Fibroblast of mammary gland (primary cell): ENCODE results near the gene LIM2.

ENCODE experiments used
- DNase-seq: peaks from one replicate; pipeline ENCODE4 v3.0.0-alpha.2; 2010; ENCODE audit warnings: low read depth
- H3K4me3 ChIP-seq: 2 replicates; pipeline ENCODE4 v1.5.1; 2011; ENCODE audit warnings: low read depth, mild to moderate bottlenecking, low read length, moderate library complexity; ENCODE audit not compliant: control insufficient read depth
- TF ChIP-seq, protein P1 (sequence below): conservative IDR thresholded peaks from 2 replicates; pipeline ENCODE4 v1.5.1; 2011; ENCODE audit warnings: low read depth, low read length, inconsistent platforms; ENCODE audit not compliant: control insufficient read depth, insufficient read depth

LIM2 gene

DNA sequence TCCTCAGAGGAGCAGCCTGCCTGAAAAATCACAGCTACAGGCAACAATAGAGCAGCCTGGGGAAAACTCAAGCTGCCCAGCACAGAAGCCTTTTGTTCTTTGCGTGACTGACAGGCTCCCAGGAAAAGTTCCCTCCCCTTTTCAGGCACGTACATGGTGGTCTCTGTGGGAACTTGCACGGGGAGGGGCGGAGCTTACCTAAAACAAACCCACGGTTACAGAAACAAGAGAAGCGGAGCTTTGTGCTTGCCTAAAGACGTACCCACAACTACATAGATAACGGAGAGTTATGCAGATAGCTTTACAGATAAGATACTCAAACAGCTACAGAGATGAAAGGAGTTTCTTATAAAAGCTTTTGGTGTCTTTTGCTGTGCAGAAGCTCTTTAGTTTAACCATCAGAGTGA lies 33.0 kb downstream of the LIM2 start:
- no peak for DNase-seq
- no peak overlapping the region for H3K4me3 ChIP-seq
- TF ChIP-seq, protein P1, sequence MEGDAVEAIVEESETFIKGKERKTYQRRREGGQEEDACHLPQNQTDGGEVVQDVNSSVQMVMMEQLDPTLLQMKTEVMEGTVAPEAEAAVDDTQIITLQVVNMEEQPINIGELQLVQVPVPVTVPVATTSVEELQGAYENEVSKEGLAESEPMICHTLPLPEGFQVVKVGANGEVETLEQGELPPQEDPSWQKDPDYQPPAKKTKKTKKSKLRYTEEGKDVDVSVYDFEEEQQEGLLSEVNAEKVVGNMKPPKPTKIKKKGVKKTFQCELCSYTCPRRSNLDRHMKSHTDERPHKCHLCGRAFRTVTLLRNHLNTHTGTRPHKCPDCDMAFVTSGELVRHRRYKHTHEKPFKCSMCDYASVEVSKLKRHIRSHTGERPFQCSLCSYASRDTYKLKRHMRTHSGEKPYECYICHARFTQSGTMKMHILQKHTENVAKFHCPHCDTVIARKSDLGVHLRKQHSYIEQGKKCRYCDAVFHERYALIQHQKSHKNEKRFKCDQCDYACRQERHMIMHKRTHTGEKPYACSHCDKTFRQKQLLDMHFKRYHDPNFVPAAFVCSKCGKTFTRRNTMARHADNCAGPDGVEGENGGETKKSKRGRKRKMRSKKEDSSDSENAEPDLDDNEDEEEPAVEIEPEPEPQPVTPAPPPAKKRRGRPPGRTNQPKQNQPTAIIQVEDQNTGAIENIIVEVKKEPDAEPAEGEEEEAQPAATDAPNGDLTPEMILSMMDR: no peak

DNA sequence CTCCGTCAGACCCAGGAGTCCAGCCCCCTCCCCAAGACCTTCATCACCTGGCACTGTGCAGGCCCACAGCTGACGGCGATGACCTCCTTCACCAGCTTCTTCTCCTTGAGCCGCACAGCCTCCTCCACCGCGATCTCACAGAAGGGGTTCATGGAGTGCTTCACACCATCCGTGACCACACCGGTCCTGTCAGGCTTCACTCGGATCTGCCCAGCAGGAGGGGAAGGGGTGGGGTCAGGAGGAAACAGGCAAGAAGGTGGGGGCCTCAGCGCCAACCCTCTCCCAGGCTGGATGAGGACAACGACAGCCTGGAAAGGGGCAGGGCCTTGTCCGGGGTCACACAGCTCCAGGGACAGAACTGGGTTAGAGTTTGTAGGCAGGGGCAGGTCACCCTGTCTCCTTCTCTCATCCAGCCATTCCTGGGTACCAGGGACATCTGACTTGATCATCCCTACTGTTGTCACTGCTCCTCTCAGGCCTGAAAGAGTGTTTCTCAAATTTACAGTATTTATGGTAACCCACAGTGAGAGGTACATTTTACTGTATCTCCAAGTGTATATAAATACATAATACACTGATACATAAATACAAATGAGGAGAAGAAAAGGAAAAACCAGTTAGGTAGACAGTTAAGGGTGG lies 33.6 kb downstream of the LIM2 start:
- DNase-seq: no peak
- H3K4me3 ChIP-seq: no peak overlapping the region
- TF ChIP-seq, protein P1: no peak

DNA sequence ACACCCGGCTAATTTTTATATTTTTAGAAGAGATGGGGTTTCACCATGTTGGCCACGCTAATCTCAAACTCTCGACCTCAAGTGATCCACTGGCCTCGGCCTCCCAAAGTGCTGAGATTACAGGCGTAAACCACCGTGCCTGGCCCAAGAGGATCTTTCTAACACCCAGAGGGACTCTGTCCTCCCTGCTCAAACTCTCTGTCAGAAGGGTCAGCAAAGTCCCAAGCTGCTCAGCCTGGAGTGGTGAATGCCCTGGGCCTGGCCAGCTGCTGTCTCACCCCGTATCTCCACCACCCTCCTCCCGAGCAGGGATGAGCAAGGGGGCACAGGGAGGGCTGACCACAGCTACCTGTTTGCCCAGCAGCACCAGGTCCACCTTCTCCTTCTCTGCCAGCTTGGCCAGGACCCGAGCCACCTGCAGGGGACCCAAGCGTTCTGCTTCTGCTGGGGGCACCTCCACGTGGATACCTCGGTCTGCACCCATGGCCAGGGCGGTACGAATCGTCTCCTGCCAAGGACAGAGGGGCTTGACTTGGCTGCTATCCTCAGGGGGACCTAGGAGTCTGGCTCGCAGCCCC lies 34.9 kb downstream of the LIM2 start:
- TF ChIP-seq, protein P1: no peak
- H3K4me3 ChIP-seq: no peak overlapping the region
- DNase-seq: no peak

DNA sequence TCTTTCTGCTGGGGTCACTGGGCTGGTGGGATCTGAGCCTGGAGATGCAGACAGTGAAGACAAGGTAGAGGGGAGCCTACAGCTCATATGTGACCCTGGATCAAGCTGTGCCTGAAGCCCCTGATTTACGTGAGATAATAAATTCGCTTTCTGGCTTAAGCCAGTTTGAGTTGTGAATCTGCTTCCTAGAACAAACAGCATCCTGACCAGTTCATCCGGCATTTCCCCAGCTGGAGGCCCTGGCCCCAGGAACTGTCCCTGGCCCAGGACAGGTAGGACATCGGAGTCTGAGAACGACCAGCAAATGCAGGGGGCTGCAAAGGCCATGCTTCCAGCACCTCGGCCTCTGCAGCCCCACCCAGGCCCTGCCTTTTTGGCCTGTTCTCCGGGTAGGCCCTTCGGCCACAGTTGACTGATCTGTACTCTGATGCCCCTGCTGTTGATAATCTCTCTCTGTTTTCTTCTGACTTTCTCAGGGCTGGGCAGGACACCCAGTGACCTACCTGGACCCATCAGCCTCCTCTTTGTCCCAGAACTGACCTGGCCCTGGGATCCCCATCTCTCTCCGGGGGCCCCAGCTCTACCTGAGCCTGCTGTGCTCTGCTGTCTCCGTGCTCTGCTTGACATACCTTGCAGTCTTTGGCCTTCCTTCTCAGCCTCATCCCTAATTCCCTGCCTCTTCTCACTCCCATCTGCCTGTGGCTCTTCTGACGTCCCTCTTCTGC lies 36.3 kb downstream of the LIM2 start:
- DNase-seq: no peak
- TF ChIP-seq, protein P1: no peak

DNA sequence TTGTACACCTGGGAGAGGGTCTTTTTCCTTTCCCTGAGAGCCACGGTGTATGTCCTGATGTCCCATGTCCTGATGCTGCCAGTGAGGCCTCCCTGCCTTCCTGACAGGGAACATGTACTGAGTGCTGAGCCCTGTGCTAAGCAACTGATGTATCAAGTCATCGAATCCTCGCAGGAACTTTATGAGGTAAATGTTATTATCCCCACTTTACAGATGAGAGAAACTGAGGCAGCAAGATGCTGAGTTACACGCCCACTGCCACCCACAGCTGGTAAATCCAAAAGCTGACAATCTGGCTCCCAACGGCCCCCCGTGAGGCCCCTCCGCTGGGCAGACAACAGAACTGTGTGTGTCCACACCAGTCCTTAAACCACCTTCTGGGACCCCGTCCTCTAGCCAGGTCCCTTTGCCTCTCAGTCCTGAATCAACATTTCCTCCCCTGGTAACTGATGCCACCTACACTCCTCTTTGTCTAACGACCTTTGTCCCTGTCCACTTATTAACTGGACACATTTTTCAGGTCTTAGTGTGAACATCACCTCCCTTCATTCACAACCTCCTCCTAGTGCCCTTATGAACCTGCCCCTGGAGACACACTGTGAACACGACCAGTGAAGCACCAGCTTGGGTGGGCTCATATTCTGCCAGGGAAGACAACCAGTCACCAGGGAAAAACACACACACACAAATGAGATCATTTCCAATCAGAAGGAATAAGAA lies 40.4 kb downstream of the LIM2 start:
- DNase-seq: no peak
- H3K4me3 ChIP-seq: no peak overlapping the region
- TF ChIP-seq, protein P1: no peak

More for the DNA sequence above, 36.3 kb downstream of the LIM2 start:
- no peak overlapping the region for H3K4me3 ChIP-seq

DNA sequence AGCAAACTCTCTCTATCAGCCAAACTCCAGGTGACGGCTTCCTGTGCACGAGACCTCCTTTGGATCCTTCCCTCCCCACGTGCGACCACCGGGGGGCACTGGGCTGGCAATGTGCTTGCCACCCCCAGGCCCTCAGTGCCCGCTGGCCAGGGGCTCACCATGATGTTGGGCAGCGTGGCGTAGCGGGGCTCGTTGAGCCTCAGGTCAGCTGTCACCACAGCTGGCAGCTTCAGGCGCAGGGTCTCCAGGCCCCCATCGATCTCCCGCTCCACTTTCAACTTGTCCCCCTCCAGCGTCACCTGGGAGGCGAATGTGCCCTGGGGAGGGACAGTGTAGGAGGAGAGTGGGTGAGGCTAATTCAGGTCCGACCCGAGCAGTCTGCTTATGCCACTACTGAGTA lies 41.0 kb downstream of the LIM2 start:
- DNase-seq: no peak
- no peak overlapping the region for H3K4me3 ChIP-seq
- TF ChIP-seq, protein P1: no peak
